GM18861 (cell line): ENCODE data around the gene BANF2.
"Not testable (repeated sequence)": the region's sequence is repeated elsewhere in the genome, so short reads cannot be mapped to it uniquely, and the experiment has no call there.

ENCODE experiments used
- ATAC-seq: cut with Tn5 transposase; IDR thresholded peaks from one replicate; pipeline ENCODE4 v1.9.1; 2021; ENCODE audit not compliant: unreplicated experiment

BANF2 gene

GRCh38 chr20:17682103-17682888, 17.5 kb upstream of the BANF2 start, which contains the start of gene RRBP1:
Gene RRBP1 (minus strand): TSS chr20:17682242. CDS start chr20:17660507, 21,735 bp downstream.
- peak; percentile 75 for ATAC-seq

DNA sequence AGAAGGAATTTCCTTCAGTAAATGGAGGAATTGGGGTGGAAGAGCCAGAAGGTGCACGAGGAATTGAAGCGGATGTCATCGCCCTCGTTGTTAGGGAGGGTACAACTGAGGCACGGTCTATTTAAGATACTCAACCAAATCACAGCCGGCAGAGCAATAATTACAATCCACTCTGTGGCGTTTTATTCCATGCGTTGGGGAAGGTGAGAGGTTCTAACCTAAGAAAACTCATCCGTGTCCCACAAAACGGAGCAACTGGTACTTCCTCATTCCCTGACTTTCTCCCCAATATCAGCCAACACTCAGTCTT, 16.9 kb upstream of the BANF2 start:
- ATAC-seq: no peak

GRCh38 chr20:17683218-17684076, 16.3 kb upstream of the BANF2 start:
- no peak for ATAC-seq

DNA sequence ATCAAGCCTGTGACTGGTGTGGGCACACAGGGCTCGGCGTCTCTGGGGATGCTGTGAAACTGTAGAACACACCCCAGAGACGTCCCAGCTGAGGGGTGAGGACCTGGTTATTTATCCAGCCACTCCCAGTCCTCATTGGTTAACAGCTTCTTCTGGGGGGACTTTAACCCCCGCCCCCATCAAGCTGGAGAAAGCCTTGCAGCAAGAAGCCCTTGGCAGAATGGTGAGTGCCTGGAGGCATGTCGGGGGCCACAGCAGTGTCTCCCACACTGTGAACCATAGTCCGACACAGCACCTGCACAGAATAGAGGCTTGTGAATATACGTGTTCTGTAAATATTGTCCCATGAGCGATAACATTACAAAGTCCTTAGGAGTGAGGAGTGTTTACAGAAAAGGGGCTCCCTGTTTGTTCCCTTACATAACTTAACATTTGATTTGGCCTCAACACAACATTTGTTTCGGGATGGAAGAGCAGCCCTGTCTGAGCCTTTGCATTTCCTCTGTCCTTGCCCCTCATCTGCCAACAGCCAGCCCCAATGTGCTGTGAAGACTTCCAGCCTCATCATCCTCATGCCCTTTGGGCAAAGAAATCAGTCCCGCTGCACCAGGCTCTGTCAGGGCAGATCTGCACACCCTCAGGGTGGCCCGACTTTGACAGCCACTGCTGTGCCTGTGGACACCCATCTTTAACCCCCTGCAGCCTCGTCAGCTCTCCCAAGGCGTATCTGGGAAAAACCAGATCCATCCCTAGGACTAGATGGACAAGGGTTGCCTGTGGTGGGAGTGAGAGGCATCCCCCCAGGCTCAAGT, 15.5 kb upstream of the BANF2 start:
- no peak for ATAC-seq

- no peak for ATAC-seq
Measured at GRCh38 chr20:17685168-17685567, 14.6 kb upstream of the BANF2 start.

GRCh38 chr20:17687800-17688199, 12.0 kb upstream of the BANF2 start:
- no peak for ATAC-seq

DNA sequence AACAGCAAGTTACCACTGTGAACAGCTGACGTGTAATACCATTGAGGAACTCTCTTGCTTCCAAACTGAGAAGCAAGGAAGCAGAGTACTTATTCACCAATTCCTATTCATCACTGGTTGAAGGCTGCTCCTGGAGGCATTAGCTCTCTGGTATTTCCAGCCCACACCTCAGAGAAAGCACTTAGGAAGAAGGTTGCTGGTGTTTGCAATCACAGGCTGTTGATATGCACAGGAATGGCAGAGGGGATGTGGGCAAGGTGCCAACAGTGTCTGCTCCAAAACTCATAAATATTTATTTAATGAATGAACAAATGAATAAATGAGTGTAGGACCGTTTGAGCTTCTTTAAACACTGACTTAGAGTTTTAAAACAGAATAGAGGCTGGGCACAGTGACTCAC, 10.8 kb upstream of the BANF2 start:
- no peak for ATAC-seq

DNA sequence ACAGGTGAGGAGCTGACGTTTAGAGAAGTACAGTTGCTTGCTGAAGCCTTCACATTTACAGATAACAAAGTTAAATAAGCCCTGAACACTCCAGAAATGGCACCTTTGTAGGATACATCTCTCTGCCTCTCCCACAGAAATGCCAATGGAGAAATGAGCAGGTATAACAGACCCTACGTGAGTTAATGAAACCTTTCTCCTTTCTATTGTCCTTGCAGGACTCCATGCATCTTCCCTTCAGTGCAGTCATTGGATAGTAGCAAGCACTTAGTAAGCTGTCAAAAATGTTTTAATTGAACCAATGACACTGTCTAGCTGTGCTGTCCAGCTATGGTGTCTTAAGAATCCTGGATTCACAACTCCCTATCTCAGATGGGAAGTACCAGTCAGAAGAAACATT, 9.6 kb upstream of the BANF2 start:
- ATAC-seq: no peak

DNA sequence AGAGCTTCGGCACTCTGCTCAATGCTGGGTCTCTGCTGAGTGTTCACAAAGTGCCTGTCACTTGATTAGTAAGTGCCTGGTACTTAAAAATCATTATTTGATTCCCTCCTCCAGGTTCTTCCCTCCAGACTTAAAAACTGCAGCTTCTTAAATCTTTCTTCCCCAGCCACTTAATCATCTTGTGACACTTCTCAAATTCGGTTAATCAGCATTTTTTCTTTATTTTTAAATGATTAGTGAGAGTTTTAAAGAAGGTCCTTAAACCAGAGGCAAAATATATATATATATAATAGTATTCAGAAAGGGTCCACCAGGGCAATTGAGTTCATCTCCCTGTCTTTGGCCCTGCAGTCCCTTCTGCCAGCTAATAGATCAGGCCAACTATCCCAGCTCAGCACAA, 8.0 kb upstream of the BANF2 start:
- no peak for ATAC-seq

DNA sequence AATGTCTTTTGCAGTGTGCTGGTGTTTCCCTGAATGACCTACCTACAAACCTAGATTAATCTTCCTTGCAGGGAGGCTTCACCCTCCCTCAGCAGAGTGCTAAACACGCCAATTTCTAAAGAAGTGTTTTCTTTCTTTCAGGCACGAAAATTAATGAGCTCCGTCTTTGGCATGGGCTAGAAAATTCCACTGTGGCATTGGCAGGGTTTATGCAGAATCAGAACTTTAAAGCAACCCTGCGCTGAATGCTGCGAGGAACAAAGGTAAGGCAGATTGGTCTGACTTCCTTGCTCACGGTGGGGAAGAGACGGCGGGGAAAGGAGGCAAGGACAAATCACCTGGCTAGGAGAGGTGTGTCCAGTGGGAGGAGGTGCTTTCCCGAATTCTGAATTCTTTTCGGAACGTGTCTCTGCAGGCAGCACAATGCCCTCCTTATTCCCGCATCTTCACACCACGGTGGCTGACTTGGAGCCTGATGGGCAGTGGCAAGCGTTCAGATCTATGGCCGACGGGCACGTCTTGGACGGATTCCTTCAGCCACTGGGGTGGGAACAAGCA, 6.2 kb upstream of the BANF2 start:
- no peak for ATAC-seq

DNA sequence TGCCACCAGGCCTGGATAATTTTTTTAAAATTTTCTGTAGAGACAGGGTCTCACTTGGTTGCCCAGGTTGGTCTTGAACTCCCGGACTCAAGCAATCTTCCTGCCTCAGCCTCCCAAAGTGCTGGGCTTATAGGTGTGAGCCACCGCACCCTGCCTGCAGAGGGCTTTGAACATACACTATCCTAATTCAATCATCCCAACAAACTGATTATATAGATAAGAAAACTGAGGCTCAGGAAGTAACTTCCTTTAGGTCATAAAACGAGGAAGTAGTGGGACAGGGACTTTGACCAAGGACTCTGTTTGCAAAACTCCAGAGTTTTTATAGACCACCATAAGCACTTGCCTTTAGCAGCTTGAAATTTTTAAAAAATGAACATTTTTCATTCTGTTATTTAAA, 5.0 kb upstream of the BANF2 start:
- no peak for ATAC-seq

GRCh38 chr20:17696287-17696686, 3.5 kb upstream of the BANF2 start:
- no peak for ATAC-seq

- no peak for ATAC-seq
Measured at GRCh38 chr20:17697171-17697570, 2.6 kb upstream of the BANF2 start.

DNA sequence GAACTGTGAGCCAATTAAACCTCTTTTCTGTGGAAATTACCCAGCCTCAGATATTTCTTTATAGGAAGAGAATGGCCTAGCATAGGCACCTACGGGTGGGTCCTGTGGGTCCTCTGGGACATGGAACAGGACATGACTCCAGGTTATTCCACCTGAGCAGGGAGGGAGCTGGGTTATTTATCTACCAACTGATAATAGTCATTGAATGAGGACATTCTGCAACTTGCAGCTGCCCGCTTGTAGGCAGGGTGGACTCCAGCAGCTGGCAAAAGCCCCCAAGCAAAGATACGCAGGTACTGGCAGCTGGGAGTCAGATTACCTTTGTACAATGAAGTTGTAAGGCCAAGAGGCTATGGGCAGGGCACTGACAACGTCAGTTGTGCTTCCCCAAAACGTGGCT, 1.4 kb upstream of the BANF2 start:
- no peak for ATAC-seq

DNA sequence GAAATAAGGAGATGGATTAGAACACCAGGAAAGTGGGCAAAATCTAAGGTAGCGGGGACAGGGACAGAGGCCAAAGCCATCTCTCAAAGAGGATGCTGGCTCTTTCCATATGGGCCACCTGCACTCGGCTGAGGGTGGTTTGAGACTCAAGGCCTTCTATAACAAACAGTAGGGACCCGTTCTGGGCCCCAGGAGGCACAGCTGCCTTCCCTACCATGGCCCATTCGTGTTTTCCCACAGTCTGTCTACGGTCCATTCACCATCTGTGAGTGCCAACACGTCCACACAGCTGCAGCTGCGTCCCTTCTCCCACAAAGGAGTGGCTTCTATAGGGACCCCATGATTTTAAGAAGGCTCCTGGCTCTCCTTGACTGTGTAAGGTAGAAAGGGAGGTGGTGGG, 871 bp downstream of the BANF2 start:
- ATAC-seq: no peak

DNA sequence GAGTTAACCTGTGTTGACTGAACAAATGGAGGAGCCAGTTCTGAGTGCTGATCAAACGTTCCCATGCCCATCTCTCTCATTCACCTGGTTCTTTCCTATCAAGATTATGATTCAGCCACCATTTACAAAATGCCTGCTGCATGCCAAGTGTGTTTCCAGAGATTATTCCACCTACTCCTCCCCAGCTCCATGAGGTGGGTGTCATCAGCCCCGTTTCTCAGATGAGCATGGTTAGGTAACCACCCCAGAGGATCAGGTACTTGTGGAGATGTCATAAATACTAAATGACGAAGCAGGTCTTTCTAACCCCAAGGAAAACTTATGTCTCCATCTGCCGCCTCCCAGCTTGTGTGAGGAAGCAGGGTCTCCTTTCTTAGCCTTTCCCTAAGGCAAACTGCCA, 2.1 kb downstream of the BANF2 start:
- ATAC-seq: no peak

GRCh38 chr20:17704589-17705317, 5.0 kb downstream of the BANF2 start:
- no peak for ATAC-seq

- no peak for ATAC-seq
Measured at GRCh38 chr20:17705916-17706315, 6.2 kb downstream of the BANF2 start.

DNA sequence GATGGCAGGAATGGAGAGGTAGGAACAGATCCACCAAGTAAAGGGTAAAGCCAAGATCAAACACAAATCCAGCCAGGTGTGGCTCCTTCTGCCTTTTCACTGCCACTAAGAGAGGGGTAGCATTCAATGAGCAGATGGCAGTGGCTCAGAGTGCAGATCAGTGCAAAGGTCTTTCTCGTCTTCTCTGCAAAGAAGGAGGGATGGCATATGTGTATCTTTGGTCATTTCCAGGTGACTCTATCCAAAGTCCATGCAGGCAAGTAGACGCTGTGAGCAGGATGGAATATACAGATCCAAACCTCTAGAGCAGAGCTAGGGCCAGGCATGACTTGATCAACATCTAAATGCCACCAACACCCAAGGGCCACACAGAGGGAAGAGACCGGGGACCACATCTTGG, 6.9 kb downstream of the BANF2 start:
- ATAC-seq: no peak

DNA sequence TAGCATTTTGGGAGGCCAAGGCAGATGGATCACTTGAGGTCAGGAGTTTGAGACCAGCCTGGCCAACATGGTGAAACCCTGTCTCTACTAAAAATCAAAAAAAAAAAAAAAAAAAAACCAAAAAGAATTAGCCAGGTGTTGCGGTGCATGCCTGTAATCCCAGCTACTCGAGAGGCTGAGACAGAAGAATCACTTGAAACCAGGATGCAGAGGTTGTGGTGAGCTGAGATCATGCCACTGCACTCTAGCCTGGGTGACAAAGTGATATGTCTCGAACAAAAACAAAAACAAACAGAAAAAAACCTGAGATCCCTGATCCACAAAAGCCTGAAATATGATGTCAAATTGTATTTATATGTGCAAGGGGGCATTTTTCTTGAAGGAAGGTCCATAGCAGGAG, 8.2 kb downstream of the BANF2 start:
- not testable (repeated sequence) for ATAC-seq
